Measurements from ENCODE around the gene GPS1. TPM values are rescaled to one million over a fixed set of nuclear protein-coding genes. Genes with fewer than 3 reads are reported as not detected.
"Not testable (repeated sequence)": the region's sequence is repeated elsewhere in the genome, so short reads cannot be mapped to it uniquely, and the experiment has no call there.

Gene GPS1
- total RNA-seq, 1 experiment from 2014 or later: 272 TPM

DNA sequence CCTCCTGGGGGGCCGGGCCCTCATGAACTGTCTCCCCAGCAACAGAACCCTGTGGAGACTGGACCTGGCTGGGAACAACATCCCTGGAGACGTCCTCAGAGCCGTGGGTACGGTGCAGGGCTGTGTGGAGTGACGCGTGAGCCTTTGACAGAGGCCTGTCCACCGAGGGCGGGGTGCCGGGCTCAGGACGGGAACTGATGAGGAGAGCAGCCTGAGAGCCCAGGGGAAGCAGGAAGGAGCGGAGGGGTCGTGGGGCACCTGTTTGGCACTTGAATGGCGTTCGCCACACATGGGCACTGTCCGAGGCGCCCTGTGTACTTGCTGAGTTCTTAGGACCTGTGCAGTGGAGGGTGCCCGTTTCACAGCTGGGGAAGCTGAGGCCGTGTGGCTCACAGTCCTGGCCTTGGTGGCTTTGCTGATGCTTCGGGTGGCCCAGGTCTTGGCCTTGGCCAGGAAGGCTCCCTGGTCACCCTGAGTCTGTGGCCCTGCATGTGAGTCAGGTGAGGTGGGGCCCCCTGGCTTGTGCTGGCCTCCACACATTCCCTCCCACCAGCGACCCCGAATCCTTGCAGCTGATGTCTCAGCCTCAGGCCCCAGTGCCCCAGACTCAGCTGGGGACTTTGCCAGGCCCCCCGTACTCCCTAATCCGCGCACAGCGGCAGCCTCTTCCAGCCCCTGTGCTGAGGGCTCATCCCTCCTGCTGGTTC, 26.1 kb upstream of the GPS1 start:
- no peak for DNase-seq (ENCODE audit: low read depth)

DNA sequence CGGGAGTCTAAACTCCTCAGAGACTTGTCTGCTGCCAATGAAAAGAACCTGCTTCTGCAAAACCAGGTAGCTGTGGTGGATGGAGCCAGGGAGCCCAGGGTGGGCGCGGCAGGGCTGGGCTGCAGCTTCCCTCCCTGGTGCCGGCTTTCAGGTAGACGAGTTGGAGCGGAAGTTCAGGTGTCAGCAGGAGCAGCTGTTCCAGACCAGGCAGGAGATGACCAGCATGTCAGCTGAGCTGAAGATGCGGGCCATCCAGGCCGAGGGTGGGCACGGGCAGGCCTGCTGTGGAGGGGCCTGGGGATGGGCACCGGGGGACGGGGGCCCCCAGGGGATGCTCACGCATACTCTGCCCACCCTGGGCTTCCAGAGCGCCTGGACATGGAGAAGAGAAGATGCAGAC, 23.5 kb upstream of the GPS1 start:
- DNase-seq (ENCODE audit: low read depth): no peak

DNA sequence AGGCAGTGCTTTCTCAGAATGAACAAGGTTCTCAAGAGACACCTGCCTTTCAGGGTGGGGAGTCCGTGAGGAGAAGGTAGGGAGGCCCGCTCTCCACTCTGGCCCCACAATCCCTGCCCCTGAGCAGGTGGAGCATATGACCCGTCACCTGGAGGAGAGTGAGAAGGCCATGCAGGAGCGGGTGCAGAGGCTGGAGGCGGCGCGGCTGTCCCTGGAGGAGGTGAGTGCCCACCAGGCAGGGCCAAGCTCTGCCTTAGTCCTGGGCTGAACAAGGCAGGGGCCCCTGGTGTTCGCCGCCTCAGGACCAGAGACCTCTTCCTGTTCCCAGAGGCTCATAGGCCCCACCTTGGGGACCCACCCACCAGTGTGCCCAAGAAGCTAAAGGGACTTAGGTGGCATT, 22.7 kb upstream of the GPS1 start:
- no peak for DNase-seq (ENCODE audit: low read depth)

DNA sequence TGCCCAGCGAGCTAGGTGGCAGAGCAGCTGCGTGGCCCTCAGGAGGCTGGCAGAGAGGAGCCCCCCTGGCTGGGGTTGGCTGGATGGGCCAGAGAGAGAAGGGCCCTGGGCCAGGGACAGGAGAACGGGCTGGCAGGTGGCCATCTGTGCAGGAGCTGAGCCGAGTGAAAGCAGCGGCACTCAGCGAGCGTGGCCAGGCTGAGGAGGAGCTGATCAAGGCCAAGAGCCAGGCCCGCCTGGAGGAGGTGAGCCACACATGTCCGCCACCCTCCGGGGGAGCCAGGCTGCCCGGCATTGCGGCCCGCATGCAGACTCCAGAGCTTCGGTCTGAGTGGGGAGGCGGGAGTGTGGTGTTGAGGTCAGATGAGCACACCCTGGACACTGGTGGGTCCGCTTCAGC, 22.3 kb upstream of the GPS1 start:
- DNase-seq (ENCODE audit: low read depth): no peak

DNA sequence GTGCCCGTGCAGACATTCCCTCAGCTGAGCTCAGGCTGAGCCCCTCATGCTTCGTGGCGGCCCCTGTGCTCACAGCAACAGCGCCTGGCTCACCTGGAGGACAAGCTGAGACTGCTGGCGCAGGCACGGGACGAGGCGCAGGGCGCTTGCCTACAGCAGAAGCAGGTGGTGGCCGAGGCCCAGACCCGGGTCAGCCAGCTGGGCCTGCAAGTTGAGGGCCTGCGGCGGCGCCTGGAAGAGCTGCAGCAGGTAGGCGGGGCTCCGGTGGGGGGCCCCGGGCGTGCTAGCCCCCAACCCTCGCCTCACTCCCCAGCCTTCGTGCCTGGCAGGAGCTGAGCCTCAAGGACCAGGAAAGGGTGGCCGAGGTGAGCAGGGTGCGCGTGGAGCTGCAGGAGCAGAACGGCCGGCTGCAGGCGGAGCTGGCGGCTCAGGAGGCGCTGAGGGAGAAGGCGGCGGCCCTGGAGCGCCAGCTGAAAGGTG, 21.7 kb upstream of the GPS1 start:
- no peak for DNase-seq (ENCODE audit: low read depth)

DNA sequence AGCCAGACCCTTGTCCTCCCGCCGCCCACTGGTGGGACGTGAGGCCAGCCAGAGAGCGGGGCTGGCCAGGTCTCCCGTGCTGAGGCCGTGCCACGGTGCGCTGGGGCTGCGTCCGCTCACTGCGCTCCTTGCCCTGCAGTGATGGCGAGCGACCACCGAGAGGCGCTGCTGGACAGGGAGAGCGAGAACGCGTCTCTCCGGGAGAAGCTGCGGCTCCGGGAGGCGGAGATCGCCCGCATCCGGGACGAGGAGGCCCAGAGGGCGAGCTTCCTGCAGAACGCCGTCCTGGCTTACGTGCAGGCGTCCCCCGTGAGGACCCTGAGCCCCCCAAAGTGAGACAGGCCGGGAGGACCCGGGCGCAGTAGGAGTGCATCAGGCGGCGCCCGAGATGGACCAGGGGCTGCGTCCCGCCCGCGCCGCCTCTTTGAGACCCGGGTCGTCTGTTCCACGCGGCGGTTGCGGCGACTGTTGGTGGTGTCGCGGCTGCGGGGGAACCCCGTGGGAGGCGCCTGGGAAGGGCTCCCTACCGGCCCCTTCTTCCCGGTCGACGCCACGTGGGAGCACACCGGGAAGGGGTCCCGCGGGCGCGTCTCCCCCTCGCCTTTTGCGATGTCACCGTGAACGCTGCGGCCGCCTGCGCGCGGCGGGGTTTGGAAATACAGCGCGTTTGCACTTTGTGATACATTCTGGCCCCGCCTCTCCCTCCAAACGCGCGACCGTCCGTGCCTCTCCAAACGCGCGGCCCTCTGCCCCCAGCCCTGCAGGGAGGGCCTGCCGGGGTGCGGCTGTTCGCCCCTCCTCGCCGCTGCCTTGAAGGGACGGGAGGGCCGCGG, 21.0 kb upstream of the GPS1 start:
- peak; percentile 71 for DNase-seq (ENCODE audit: low read depth)

DNA sequence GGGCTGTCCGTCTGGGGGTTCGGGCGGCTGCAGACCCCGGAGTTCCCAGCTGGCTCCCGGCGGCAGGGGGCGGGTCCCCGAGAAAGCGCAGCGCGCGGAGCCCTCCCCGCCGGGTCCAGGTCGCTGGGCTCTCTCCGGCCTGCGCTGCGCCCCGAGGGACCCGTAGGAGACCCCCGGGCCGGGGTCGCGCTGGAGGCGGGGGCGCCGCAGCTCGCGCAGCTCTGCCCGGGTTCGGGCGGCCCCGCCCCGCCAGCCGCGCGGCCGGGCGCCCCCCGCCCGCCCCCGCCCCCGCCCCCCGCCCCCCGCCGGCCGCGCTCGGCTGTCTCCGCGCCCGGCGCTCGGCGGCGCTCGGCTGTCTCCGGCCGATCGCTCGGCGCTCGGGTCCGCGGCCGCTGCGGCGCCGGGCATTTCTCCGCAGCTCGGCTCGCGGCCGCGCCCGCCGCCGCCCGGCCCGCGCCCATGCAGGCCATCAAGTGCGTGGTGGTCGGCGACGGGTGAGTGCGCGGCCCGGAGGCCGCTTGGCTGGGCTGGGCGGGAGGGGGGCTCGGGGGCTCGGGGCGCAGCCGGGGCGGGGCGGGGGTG, 20.3 kb upstream of the GPS1 start, which contains the start of gene RAC3:
RAC3 (plus strand) TSS at position 376 of the 582 bp plus-strand sequence; CDS start at position 460, 84 bp downstream.
- DNase-seq (ENCODE audit: low read depth): no peak

DNA sequence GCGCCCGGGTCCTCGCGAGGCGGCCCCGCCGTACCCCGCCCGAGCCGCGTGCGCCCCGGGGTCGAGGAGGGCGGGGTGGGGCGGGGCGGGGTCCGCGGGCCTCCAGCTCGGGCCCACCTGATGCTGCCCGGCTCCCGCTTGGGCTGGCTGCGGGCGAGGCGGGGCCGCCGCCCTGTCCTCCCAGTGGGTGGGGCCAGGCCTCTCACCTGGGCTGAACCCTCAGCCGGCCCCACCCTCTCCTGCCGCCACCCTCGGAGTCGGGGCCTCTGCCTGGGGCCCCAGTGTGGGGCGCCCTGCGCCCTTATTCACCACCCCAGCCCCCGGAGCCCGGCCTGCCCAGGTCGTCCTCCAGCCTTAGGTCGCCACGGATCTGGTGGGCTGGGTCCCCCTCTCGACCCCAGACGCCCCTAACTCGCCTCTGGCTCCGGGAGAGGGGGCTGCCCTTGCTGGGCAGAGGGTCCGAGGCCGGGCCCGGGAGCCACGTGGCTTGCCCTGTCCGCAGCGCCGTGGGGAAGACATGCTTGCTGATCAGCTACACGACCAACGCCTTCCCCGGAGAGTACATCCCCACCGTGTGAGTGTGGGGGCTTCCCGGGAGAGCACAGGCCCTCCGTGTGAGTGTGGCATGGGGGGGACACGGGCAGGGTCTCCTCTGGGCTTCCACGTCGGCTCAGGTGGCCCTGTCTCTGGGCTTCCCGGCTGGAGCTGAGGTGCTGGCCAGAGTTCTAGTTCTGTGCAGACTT, 19.6 kb upstream of the GPS1 start:
- DNase-seq (ENCODE audit: low read depth): no peak

DNA sequence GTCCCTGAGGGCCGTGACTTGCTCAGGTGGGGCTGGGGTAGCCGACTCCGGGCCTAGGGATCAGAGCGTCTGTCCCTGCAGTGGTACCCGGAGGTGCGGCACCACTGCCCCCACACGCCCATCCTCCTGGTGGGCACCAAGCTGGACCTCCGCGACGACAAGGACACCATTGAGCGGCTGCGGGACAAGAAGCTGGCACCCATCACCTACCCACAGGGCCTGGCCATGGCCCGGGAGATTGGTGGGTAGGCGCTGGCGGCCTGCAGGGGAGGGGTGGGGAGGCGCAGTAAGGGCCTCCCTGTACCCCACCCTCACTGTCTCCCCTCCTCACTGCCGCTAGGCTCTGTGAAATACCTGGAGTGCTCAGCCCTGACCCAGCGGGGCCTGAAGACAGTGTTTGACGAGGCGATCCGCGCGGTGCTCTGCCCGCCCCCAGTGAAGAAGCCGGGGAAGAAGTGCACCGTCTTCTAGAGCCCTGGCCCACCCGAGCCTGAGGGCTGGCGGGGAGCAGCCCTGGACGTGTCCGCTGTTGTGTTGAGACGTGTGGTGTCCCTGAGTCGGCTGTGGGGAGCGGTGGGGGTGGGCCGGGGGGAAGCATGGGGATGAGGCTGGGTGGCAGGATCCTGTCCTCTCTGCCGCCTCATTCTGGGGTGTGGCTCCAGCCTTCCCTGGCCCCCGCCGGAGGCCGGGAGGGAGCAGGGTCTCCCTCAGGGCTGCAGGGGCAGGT, 18.2 kb upstream of the GPS1 start:
- DNase-seq (ENCODE audit: low read depth): no peak

DNA sequence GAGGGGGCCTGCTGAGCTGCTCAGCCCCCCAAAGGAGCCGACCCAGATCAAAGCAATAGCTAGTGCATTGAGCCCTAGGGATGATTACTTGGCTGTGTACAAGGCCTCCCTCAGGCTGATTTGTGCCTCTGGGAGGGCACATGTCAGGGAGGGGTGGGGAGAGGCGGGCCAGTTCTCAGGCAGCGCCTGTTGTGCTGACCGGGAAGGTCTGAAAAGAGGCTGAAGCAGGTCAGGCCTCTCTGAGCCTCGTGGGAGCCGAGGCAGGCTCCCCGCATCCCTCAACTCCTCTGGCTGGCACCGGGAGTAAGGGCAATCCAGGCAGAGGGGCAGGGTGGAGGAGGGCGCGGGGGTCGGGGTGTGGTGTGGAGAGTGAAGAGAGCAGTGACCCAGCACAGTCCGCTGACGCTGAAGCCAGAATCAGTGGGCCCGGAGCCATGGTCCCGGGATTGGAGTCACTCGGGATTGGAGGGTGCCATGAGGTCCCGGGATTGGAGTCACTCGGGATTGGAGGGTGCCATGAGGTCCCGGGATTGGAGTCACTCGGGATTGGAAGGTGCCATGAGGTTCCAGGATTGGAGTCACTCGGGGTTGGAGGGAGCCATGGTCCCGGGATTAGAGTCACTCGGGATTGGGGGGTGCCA, 17.2 kb upstream of the GPS1 start:
- no peak for DNase-seq (ENCODE audit: low read depth)

DNA sequence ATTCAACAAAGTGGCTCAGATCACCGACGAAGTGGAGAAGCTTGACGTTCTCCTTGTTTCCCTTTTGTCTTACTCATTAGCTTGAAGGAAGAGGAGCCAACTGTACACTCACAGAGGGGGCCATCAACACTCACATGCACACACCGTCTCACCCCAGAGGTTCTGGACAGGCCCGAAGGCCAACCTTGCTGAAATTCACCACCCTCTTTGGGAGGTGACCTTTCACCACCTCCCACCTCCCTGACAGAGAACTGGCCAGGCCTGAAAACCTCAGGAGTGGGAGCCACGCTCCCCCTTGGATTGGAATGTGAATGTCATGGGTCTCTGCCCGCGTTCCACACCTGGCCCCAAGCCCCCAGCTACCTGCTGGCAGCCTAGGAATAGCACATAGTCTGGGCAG, 16.2 kb upstream of the GPS1 start:
- no peak for DNase-seq (ENCODE audit: low read depth)

DNA sequence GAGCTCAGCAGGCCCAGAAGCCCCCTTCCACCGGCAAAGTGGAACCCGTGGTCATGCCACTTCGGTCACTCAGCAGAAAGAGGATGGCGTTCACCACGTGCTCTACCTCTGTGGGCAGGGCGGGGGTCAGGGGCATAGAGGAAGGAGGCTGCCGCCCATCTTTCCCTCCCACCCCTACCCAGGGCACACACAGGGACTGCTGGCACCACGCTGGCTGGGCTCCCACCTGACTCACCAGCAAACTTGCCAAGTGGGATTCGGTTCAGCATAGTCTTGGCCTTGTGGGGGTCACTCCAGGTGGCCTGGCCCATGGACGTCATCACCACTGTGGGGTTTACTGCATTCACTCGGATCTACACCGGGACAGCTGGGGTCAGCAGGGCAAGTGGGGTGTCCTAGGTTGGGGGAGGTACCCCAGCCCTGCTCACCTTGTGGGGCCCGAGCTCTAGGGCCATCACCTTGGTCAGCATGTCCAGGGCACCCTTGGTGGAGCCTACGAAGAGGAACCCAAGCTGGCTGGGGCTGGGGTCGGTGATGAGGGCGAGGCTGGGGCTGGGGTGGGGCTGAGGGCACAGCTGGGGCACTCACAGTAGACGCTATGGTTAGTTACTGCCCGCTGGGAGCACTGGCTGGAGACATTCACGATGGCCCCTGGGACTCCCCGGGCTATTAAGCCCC, 15.6 kb upstream of the GPS1 start:
- DNase-seq (ENCODE audit: low read depth): no peak

DNA sequence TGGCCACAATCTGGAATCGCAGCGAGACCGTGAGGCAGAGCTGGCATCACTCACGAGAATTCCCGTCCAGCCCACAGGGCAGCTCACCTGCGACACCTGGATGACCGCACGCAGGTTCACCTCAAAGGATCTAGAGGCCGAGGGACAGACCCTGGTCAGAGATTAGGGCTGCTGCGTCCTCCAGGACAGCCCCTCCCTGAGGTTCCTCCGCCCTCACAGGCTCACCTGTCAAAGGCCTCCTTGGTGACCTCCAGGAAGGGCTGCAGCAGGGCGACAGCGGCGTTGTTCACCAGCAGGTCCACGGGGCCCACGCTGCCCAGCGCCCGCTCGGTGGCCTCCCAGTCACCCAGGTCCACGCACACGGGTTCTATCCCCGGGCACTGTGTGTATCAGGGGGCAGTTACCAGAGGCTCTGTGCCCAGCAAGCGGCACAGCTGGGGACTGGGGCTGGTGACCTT, 15.0 kb upstream of the GPS1 start:
- DNase-seq (ENCODE audit: low read depth): no peak

DNA sequence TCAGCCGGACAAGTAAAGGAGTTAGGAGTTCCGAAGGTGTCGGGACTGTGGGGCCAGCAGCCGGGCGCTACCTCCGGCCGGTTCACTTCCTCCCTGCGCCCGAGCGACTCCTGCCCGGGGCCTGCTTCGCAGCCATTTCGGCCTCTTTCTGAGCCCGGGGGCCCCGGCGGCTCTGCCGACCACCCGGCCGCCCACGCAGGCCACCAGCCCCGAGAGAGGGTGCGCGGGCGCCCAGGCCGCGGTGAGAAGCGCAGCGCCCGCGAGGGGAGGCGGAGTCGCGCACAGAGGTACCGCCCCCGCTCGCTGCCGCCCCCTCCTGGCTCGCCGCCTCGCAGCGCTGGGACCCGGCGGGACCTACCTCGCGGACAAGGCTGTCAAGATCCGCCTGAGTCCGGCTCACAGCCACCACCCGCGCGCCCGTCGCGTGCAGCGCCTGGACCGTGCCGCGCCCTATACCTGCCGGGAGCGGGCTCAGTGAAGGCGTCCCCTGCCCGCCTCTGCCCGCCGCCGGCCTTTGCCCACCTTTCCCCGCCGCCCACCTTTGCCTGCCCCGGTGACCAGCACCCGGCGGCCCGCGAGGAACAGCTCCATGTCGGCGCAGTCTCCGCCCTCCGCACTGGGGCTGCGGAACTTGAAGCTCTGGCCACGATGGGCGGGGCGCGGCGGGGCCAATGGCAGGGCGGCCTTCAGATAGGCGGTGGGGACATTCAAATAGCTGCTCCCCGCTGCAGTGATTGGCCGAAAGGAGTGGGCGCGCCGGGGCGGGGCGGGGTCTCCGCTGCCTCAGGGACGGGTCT, 14.4 kb upstream of the GPS1 start, which contains the start of gene DCXR:
DCXR (minus strand) TSS at position 606 of the 797 bp plus-strand sequence; CDS start at position 591, 15 bp downstream.
- peak; percentile 96 for DNase-seq (ENCODE audit: low read depth)

DNA sequence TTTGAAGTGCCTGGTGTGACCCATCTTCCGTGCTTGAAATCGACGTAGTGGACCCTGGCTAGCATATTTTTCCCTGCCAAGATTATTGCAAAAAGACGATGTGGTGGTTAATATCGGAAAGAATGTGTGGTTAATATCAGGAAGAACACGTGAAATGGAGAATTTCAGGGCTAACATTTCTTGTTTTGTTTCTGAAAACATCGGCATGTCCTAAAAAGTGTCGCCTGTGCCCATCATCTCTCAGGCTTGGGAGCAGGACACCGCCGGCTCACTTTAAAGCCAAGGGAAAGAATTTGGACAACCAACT, 13.9 kb upstream of the GPS1 start:
- DNase-seq (ENCODE audit: low read depth): no peak

DNA sequence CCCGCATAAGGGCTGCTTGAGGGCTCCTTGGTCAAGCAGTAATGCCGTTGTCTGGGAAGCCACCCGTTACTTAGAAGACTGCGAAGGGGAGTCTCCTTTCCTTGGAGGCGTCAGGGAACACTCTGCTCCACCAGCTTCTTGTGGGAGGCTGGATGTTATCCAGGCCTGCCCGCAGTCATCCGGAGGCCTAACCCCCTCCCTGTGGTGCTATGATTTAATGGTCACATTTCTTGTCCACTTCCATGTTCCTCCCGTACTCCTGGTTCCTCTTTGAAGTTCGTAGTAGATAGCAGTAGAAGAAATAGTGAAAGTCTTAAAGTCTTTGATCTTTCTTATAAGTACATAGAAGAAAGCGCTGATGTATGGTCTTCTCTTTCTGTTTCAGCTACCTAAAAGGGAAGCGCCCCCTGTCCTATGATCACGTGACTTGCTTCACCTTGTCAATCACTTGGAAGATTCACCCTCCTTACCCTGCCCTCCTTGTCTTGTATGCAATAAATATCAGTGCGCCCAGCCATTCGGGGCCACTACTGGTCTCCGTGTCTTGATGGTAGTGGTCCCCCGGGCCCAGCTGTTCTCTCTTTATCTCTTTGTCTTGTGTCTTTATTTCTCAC, 12.8 kb upstream of the GPS1 start:
- DNase-seq (ENCODE audit: low read depth): not testable (repeated sequence)

DNA sequence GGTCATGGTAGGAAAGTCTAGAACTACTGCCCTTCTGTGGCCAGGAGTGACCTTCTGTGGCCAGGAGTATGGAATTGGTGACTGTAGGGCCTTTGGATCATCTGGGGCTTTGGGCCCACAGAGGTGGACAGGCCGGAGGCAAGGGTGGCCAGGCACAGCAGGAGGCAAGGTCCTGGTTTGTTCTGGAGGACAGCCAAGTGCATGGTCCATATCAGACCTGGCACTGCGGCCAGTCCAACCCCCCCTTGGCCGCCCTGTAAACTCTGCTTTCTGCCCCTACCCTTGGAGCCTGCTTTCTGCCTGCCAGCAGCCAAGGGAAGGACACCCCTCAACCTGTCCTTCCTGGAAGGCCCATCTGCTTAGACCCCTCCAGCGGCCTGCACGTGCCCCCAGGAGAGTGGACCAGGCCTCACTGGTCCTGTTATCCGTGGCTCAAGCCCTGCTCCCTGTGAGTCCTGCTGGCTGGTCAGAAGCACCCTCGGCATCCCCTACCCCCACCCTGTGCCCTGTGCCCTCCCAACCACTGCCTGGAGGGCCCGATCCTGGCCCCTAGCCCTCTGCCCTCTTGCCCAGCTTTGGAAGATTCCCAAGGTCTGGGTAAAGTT, 11.9 kb upstream of the GPS1 start:
- no peak for DNase-seq (ENCODE audit: low read depth)
